ENCODE data around the gene DAG1. TPM values are rescaled to one million over a fixed set of nuclear protein-coding genes. Genes with fewer than 3 reads are reported as not detected.

The DAG1 gene
- total and polyA plus RNA-seq, 7 donors, result 35.1 to 159 (median 73.2) TPM

GRCh38 chr3:49454458-49454857 lies 15.6 kb upstream of the DAG1 start:
- Histone ChIP-seq H3K27ac (peak overlapping the region; percentile 42), H3K9me3 (no peaks in the 10 kb centered on the region), H3K4me1 (peaks cover 15% of the 10 kb centered on the region), H3K36me3 (ENCODE audit: insufficient read depth in 1 of 2, low read depth in 1 of 2) (no peaks in the 10 kb centered on the region), H3K27me3 (ENCODE audit: insufficient read depth in 3 of 3, low read length in 2 of 3) (no peaks in the 10 kb centered on the region), H3K4me3 (no peak overlapping the region)
- DNase-seq (peak in 1 of 2 donors; percentile 65), ATAC-seq (peak; percentile 80 to 90 (median 85))
- intact Hi-C loops (cut with DNase I), result no loop called here
- TF ChIP-seq CTCF (IDR thresholded peaks at IDR 0.05), result peak; percentile 35
- 39 to 57% (median 40%) methylated on average over 2 of the region's 2 CpGs for WGBS, 3 donors

GRCh38 chr3:49454898-49455681 lies 15.0 kb upstream of the DAG1 start:
- Histone ChIP-seq H3K27me3 (ENCODE audit: insufficient read depth in 3 of 3, low read length in 2 of 3) (no peaks in the 10 kb centered on the region), H3K4me3 (no peak overlapping the region), H3K4me1 (peaks cover 15% of the 10 kb centered on the region), H3K9me3 (no peaks in the 10 kb centered on the region), H3K27ac (peak overlapping the region; percentile 42), H3K36me3 (ENCODE audit: insufficient read depth in 1 of 2, low read depth in 1 of 2) (no peaks in the 10 kb centered on the region)
- no peak for TF ChIP-seq CTCF (IDR thresholded peaks at IDR 0.05)
- 8 to 19% (median 14%) methylated on average over 3 of the region's 3 CpGs for WGBS, 3 donors
- ATAC-seq (peak; percentile 35 to 56 (median 49)), DNase-seq (peak in 1 of 2 donors; percentile 68)
- intact Hi-C loops (cut with DNase I), result no loop called here

GRCh38 chr3:49456466-49456865 lies 13.6 kb upstream of the DAG1 start:
- ATAC-seq (no peak), DNase-seq (no peak)
- no peaks in the 10 kb centered on the region for H3K36me3 ChIP-seq (ENCODE audit: insufficient read depth in 1 of 2, low read depth in 1 of 2)
- H3K27me3 ChIP-seq (ENCODE audit: insufficient read depth in 3 of 3, low read length in 2 of 3), result no peaks in the 10 kb centered on the region
- H3K9me3 ChIP-seq, result no peaks in the 10 kb centered on the region
- no peak overlapping the region for H3K4me3 ChIP-seq
- H3K27ac ChIP-seq, result no peak overlapping the region
- WGBS, 3 donors, result 83 to 91% (median 84%) methylated on average over 3 of the region's 3 CpGs
- no peak for TF ChIP-seq CTCF (IDR thresholded peaks at IDR 0.05)
- H3K4me1 ChIP-seq, result peaks cover 15% of the 10 kb centered on the region
- intact Hi-C loops (cut with DNase I), result no loop called here

- DNase-seq, result peak in 1 of 2 donors; percentile 42
- intact Hi-C loops (cut with DNase I), result no loop called here
- no peaks in the 10 kb centered on the region for H3K27me3 ChIP-seq (ENCODE audit: insufficient read depth in 3 of 3, low read length in 2 of 3)
- TF ChIP-seq CTCF (IDR thresholded peaks at IDR 0.05), result no peak
- 69 to 79% (median 70%) methylated on average over 2 of the region's 2 CpGs for WGBS, 3 donors
- no peak overlapping the region for H3K4me3 ChIP-seq
- peaks cover 13% of the 10 kb centered on the region for H3K4me1 ChIP-seq
- H3K36me3 ChIP-seq (ENCODE audit: insufficient read depth in 1 of 2, low read depth in 1 of 2), result no peaks in the 10 kb centered on the region
- ATAC-seq, result no peak
- H3K27ac ChIP-seq, result no peak overlapping the region
- no peaks in the 10 kb centered on the region for H3K9me3 ChIP-seq
These were observed 9.7 kb upstream of the DAG1 start for GRCh38 chr3:49460188-49460890.

Data from psoas muscle (tissue), 8 donors.